ENCODE results near the gene BRD4.

Gene BRD4

DNA sequence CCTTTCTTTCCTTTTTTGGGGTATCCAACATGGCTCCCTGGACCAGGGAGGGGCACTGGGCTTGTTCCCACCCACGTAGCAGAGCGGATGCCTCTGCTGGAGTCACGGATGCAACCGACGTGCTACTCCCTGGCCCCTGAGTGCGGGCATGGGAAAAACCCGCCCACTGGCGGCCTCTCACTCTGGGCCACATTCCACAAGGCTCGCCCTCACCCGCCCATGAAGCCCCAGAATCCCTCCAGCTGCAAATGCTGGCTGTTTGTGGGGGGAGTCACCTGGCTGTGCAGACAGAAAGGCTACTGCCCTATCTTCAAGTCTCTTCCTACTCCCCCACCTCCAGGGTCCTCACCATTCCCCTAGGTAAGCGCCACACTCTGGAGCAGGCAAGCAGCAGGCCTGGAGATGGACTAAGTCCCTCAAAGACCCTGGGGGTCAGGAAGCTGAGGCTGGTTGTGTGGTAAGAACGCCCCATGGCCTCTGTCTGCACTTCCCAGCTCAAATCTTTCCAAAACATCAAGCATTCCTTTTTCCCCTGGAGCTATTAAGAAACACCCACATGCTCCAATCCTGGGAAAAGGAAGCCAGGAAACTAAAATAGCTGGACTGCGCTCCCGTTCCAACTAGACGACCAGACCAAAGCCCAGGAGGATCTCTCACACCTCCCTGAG lies 82.2 kb downstream of the BRD4 start:
- Histone ChIP-seq H3K9me3 (ENCODE audit: control insufficient read depth, low read length) (no peaks in the 10 kb centered on the region), H3K36me3 (ENCODE audit: control insufficient read depth, insufficient read depth, low read length) (peaks cover 41% of the 10 kb centered on the region), H3K27me3 (ENCODE audit: control insufficient read depth, insufficient read depth, low read length, poor library complexity, severe bottlenecking) (no peaks in the 10 kb centered on the region), H3K4me3 (ENCODE audit: insufficient read depth, low read depth, low read length) (no peak overlapping the region), H3K27ac (ENCODE audit: insufficient read depth, low read depth, low read length, poor library complexity, severe bottlenecking) (peak overlapping the region; percentile 38), H3K4me1 (ENCODE audit: control insufficient read depth, insufficient read depth, low read length) (peaks cover 35% of the 10 kb centered on the region)
- WGBS, 2 experiments = 84 to 87% methylated on average over 15 of the region's 15 CpGs

DNA sequence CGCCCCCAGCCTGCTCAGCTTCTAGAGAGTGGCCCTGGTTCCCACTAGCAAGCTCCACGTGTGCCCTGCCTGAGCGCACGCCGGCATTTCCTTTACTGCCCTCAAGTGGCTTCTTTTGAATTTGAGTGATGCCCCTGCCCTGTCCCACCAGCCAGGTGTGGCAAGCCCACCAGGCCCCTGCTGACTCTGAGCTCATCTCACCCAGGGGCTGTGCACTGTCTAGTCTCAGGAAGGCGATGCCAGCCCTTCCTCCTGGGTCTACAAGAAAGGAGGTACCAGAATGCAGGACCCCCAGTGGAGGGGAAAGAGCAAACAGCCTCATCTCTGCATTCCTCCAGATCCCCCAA lies 82.8 kb downstream of the BRD4 start:
- peak overlapping the region; percentile 26 for H3K27ac ChIP-seq (ENCODE audit: insufficient read depth, low read depth, low read length, poor library complexity, severe bottlenecking)
- no peaks in the 10 kb centered on the region for H3K9me3 ChIP-seq (ENCODE audit: control insufficient read depth, low read length)
- no peak overlapping the region for H3K4me3 ChIP-seq (ENCODE audit: insufficient read depth, low read depth, low read length)
- 92% methylated on average over 6 of the region's 6 CpGs for WGBS, 2 experiments
- H3K4me1 ChIP-seq (ENCODE audit: control insufficient read depth, insufficient read depth, low read length) = peaks cover 35% of the 10 kb centered on the region
- H3K27me3 ChIP-seq (ENCODE audit: control insufficient read depth, insufficient read depth, low read length, poor library complexity, severe bottlenecking) = no peaks in the 10 kb centered on the region
- H3K36me3 ChIP-seq (ENCODE audit: control insufficient read depth, insufficient read depth, low read length) = peaks cover 35% of the 10 kb centered on the region

GRCh38 chr19:15248648-15249527 lies 83.5 kb downstream of the BRD4 start:
- Histone ChIP-seq H3K4me1 (ENCODE audit: control insufficient read depth, insufficient read depth, low read length) (peaks cover 35% of the 10 kb centered on the region), H3K27me3 (ENCODE audit: control insufficient read depth, insufficient read depth, low read length, poor library complexity, severe bottlenecking) (no peaks in the 10 kb centered on the region), H3K9me3 (ENCODE audit: control insufficient read depth, low read length) (no peaks in the 10 kb centered on the region), H3K27ac (ENCODE audit: insufficient read depth, low read depth, low read length, poor library complexity, severe bottlenecking) (peak overlapping the region; percentile 26), H3K4me3 (ENCODE audit: insufficient read depth, low read depth, low read length) (no peak overlapping the region), H3K36me3 (ENCODE audit: control insufficient read depth, insufficient read depth, low read length) (peaks cover 34% of the 10 kb centered on the region)
- 96% methylated on average over 19 of the region's 19 CpGs for WGBS, 2 experiments

DNA sequence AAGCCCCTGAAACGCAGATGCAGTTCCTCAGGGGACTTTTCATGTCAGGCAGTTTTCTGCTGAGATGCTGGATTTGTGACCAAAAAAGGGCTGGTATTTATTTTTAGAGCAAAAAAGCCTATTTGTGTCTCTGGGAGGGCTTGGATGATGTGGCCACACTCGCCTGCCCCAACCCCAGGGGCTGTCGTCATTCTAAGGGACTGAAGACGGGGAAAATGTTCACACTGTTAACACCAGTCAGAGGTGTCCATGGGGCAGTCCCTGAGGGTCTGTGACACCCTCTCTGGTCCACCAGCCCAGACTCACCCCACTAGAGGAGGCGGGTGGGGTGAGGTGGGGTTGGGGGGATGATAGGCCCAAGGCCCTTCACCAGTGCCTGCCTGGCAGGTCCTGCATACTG lies 84.2 kb downstream of the BRD4 start:
- Histone ChIP-seq H3K9me3 (ENCODE audit: control insufficient read depth, low read length) (no peaks in the 10 kb centered on the region), H3K27ac (ENCODE audit: insufficient read depth, low read depth, low read length, poor library complexity, severe bottlenecking) (no peak overlapping the region), H3K4me1 (ENCODE audit: control insufficient read depth, insufficient read depth, low read length) (peaks cover 35% of the 10 kb centered on the region), H3K36me3 (ENCODE audit: control insufficient read depth, insufficient read depth, low read length) (peaks cover 32% of the 10 kb centered on the region), H3K27me3 (ENCODE audit: control insufficient read depth, insufficient read depth, low read length, poor library complexity, severe bottlenecking) (no peaks in the 10 kb centered on the region), H3K4me3 (ENCODE audit: insufficient read depth, low read depth, low read length) (no peak overlapping the region)
- 93 to 96% methylated on average over 5 of the region's 5 CpGs for WGBS, 2 experiments

- no peaks in the 10 kb centered on the region for H3K9me3 ChIP-seq (ENCODE audit: control insufficient read depth, low read length)
- no peaks in the 10 kb centered on the region for H3K27me3 ChIP-seq (ENCODE audit: control insufficient read depth, insufficient read depth, low read length, poor library complexity, severe bottlenecking)
- peaks cover 31% of the 10 kb centered on the region for H3K36me3 ChIP-seq (ENCODE audit: control insufficient read depth, insufficient read depth, low read length)
- H3K27ac ChIP-seq (ENCODE audit: insufficient read depth, low read depth, low read length, poor library complexity, severe bottlenecking) = no peak overlapping the region
- no peak overlapping the region for H3K4me3 ChIP-seq (ENCODE audit: insufficient read depth, low read depth, low read length)
- 95 to 96% methylated on average over 19 of the region's 20 CpGs for WGBS, 2 experiments
- peaks cover 28% of the 10 kb centered on the region for H3K4me1 ChIP-seq (ENCODE audit: control insufficient read depth, insufficient read depth, low read length)
Observed at GRCh38 chr19:15247107-15248014, 85.0 kb downstream of the BRD4 start.

GRCh38 chr19:15246198-15246481 lies 86.2 kb downstream of the BRD4 start:
- Histone ChIP-seq H3K36me3 (ENCODE audit: control insufficient read depth, insufficient read depth, low read length) (peaks cover 41% of the 10 kb centered on the region), H3K4me3 (ENCODE audit: insufficient read depth, low read depth, low read length) (no peak overlapping the region)
- 93 to 95% methylated on average over 5 of the region's 5 CpGs for WGBS, 2 experiments

GRCh38 chr19:15245370-15246197 lies 86.8 kb downstream of the BRD4 start:
- no peaks in the 10 kb centered on the region for H3K27me3 ChIP-seq (ENCODE audit: control insufficient read depth, insufficient read depth, low read length, poor library complexity, severe bottlenecking)
- H3K9me3 ChIP-seq (ENCODE audit: control insufficient read depth, low read length) = no peaks in the 10 kb centered on the region
- peaks cover 45% of the 10 kb centered on the region for H3K36me3 ChIP-seq (ENCODE audit: control insufficient read depth, insufficient read depth, low read length)
- no peak overlapping the region for H3K27ac ChIP-seq (ENCODE audit: insufficient read depth, low read depth, low read length, poor library complexity, severe bottlenecking)
- H3K4me1 ChIP-seq (ENCODE audit: control insufficient read depth, insufficient read depth, low read length) = peaks cover 13% of the 10 kb centered on the region
- no peak overlapping the region for H3K4me3 ChIP-seq (ENCODE audit: insufficient read depth, low read depth, low read length)
- WGBS, 2 experiments = 95 to 97% methylated on average over 20 of the region's 20 CpGs

More at GRCh38 chr19:15246198-15246481, 86.2 kb downstream of the BRD4 start:
- no peaks in the 10 kb centered on the region for H3K27me3 ChIP-seq (ENCODE audit: control insufficient read depth, insufficient read depth, low read length, poor library complexity, severe bottlenecking)
- H3K4me1 ChIP-seq (ENCODE audit: control insufficient read depth, insufficient read depth, low read length) = peaks cover 18% of the 10 kb centered on the region
- H3K9me3 ChIP-seq (ENCODE audit: control insufficient read depth, low read length) = no peaks in the 10 kb centered on the region
- H3K27ac ChIP-seq (ENCODE audit: insufficient read depth, low read depth, low read length, poor library complexity, severe bottlenecking) = no peak overlapping the region

DNA sequence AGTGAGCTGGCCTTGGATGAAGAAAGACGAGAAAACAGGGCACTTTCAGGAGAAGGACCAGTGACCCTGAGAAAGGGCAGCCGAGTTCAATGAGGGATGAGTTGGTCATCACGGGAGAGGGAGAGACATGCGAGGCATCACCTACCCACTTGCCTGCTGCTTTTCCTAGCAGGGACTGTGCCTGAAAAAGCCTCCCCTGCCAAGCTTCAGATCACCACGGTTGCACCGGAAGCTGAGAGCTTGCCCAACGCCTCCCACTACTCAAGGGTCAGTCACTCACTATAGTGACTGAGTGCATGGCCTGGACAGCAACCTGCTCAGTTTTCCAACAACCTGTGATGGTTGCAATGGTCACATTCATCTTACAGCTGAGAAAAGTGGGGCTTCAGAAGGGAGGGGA lies 87.5 kb downstream of the BRD4 start:
- H3K9me3 ChIP-seq (ENCODE audit: control insufficient read depth, low read length) = no peaks in the 10 kb centered on the region
- no peak overlapping the region for H3K4me3 ChIP-seq (ENCODE audit: insufficient read depth, low read depth, low read length)
- 95 to 96% methylated on average over 7 of the region's 7 CpGs for WGBS, 2 experiments
- no peaks in the 10 kb centered on the region for H3K27me3 ChIP-seq (ENCODE audit: control insufficient read depth, insufficient read depth, low read length, poor library complexity, severe bottlenecking)
- no peak overlapping the region for H3K27ac ChIP-seq (ENCODE audit: insufficient read depth, low read depth, low read length, poor library complexity, severe bottlenecking)
- peaks cover 6% of the 10 kb centered on the region for H3K4me1 ChIP-seq (ENCODE audit: control insufficient read depth, insufficient read depth, low read length)
- peaks cover 50% of the 10 kb centered on the region for H3K36me3 ChIP-seq (ENCODE audit: control insufficient read depth, insufficient read depth, low read length)

DNA sequence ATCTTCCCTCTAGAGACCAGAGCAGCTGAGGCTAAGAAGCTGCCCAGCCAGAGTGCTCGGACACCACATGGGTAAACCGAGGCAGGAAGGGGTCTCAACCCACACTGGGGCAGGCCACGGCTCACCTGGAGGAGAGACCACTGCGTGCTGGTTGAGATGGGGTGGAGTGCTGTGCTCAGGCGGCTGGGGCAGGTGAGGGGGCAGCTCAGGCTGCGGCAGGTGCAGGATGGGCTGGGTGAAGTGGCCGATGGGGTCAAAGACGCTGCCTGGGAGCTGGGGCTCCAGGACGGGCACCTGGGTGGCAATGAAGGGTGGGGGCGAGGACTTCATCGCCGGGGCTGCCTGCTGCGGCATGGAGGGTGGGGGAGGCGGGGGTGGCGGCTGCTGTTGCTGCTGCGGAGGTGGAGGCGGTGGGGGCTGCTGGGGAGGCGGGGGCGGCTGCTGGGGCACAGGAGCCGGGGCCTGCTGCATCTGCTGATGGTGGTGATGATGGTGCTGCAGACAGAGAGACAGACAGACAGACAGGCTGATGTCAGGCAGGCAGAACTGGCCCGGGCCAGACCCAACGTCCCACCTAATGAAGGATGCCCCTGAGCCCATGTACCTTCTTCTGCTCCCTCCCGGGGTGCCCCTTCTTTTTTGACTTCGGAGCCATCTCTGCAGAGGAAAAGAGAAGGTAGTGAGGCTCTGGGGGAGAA lies 88.1 kb downstream of the BRD4 start:
- WGBS, 2 experiments = 95 to 96% methylated on average over 24 of the region's 24 CpGs
- Histone ChIP-seq H3K27ac (ENCODE audit: insufficient read depth, low read depth, low read length, poor library complexity, severe bottlenecking) (no peak overlapping the region), H3K4me1 (ENCODE audit: control insufficient read depth, insufficient read depth, low read length) (peaks cover under 1% of the 10 kb centered on the region), H3K36me3 (ENCODE audit: control insufficient read depth, insufficient read depth, low read length) (peaks cover 55% of the 10 kb centered on the region), H3K4me3 (ENCODE audit: insufficient read depth, low read depth, low read length) (no peak overlapping the region), H3K9me3 (ENCODE audit: control insufficient read depth, low read length) (no peaks in the 10 kb centered on the region), H3K27me3 (ENCODE audit: control insufficient read depth, insufficient read depth, low read length, poor library complexity, severe bottlenecking) (no peaks in the 10 kb centered on the region)
